Measurements from ENCODE around the gene ARHGAP9. TPM values are rescaled to one million over a fixed set of nuclear protein-coding genes. Genes with fewer than 3 reads are reported as not detected.
"Not testable (repeated sequence)": the region's sequence is repeated elsewhere in the genome, so short reads cannot be mapped to it uniquely, and the experiment has no call there.

The ARHGAP9 gene
- total RNA-seq, 2 experiments from 2014 or later, result 234 to 363 TPM

GRCh38 chr12:57496822-57497221, 17.2 kb upstream of the ARHGAP9 start:
- Mint-ChIP-seq H3K4me3 (no peak overlapping the region), H3K36me3 (peaks cover 58% of the 10 kb centered on the region), H3K27me3 (no peaks in the 10 kb centered on the region), H3K4me1 (peaks cover 9% of the 10 kb centered on the region), H3K9me3 (ENCODE audit: low read depth) (peaks cover 3% of the 10 kb centered on the region), H3K27ac (no peak overlapping the region)
- DNase-seq, result no peak
- CTCF ChIA-PET, result interaction anchor here (0.6 to 1.4 kb wide), 4 partner anchors 20 to 766 kb away, joined by 3 to 5 read pairs (median 3); no protein-coding TSS in a partner anchor
- ATAC-seq, result no peak

- ATAC-seq; H3K9me3 Mint-ChIP-seq (ENCODE audit: low read depth); H3K27ac Mint-ChIP-seq; H3K4me3 Mint-ChIP-seq; CTCF ChIA-PET; DNase-seq; H3K27me3 Mint-ChIP-seq: not testable (repeated sequence)
- Mint-ChIP-seq H3K36me3 (peaks cover 55% of the 10 kb centered on the region), H3K4me1 (peaks cover 14% of the 10 kb centered on the region)
These were observed 15.5 kb upstream of the ARHGAP9 start for GRCh38 chr12:57495051-57495701.

GRCh38 chr12:57491393-57492280, 12.0 kb upstream of the ARHGAP9 start:
- ATAC-seq, result no peak

GRCh38 chr12:57490126-57490525, 10.5 kb upstream of the ARHGAP9 start:
- CTCF ChIA-PET, result interaction anchor here (1.7 to 2.1 kb wide), 3 partner anchors 13 to 31 kb away, joined by 6 to 9 read pairs (median 8); partner anchors contain the start of gene GLI1
- H3K4me1 Mint-ChIP-seq, result peaks cover 36% of the 10 kb centered on the region
- no peak for ATAC-seq
- peaks cover 41% of the 10 kb centered on the region for H3K36me3 Mint-ChIP-seq
- H3K27ac Mint-ChIP-seq, result peak overlapping the region; percentile 5
- H3K4me3 Mint-ChIP-seq, result no peak overlapping the region
- no peaks in the 10 kb centered on the region for H3K9me3 Mint-ChIP-seq (ENCODE audit: low read depth)
- H3K27me3 Mint-ChIP-seq, result no peaks in the 10 kb centered on the region
- no peak for DNase-seq

More at GRCh38 chr12:57491393-57492280, 12.0 kb upstream of the ARHGAP9 start:
- Mint-ChIP-seq H3K9me3 (ENCODE audit: low read depth) (no peaks in the 10 kb centered on the region), H3K4me1 (peaks cover 36% of the 10 kb centered on the region), H3K27me3 (no peaks in the 10 kb centered on the region), H3K27ac (peak overlapping the region; percentile 75), H3K36me3 (peaks cover 48% of the 10 kb centered on the region), H3K4me3 (no peak overlapping the region)
- CTCF ChIA-PET, result interaction anchor here (1.0 to 1.9 kb wide), 2 partner anchors 15 to 31 kb away, joined by 3 to 8 read pairs; no protein-coding TSS in a partner anchor
- no peak for DNase-seq

GRCh38 chr12:57489157-57489641, 9.5 kb upstream of the ARHGAP9 start:
- peak overlapping the region; percentile 89 for H3K27ac Mint-ChIP-seq
- H3K4me3 Mint-ChIP-seq, result peak overlapping the region; percentile 93
- H3K4me1 Mint-ChIP-seq, result peaks cover 36% of the 10 kb centered on the region
- DNase-seq (no peak), ATAC-seq (no peak)
- H3K36me3 Mint-ChIP-seq, result peaks cover 38% of the 10 kb centered on the region
- no peaks in the 10 kb centered on the region for H3K9me3 Mint-ChIP-seq (ENCODE audit: low read depth)
- no peaks in the 10 kb centered on the region for H3K27me3 Mint-ChIP-seq
- CTCF ChIA-PET, result interaction anchor here (1.5 to 2.1 kb wide), 3 partner anchors 12 to 32 kb away, joined by 4 to 9 read pairs (median 6); partner anchors contain the start of genes DDIT3 and GLI1

- H3K4me3 Mint-ChIP-seq, result peak overlapping the region; percentile 93
- ATAC-seq (no peak), DNase-seq (no peak)
- peak overlapping the region; percentile 89 for H3K27ac Mint-ChIP-seq
- H3K27me3 Mint-ChIP-seq, result no peaks in the 10 kb centered on the region
- no peaks in the 10 kb centered on the region for H3K9me3 Mint-ChIP-seq (ENCODE audit: low read depth)
- peaks cover 36% of the 10 kb centered on the region for H3K4me1 Mint-ChIP-seq
- H3K36me3 Mint-ChIP-seq, result peaks cover 38% of the 10 kb centered on the region
- CTCF ChIA-PET, result interaction anchor here (1.5 to 2.1 kb wide), 3 partner anchors 12 to 32 kb away, joined by 4 to 9 read pairs (median 6); partner anchors contain the start of genes DDIT3 and GLI1
These were observed 8.9 kb upstream of the ARHGAP9 start for GRCh38 chr12:57488402-57489156.

- H3K9me3 Mint-ChIP-seq (ENCODE audit: low read depth), result no peaks in the 10 kb centered on the region
- ATAC-seq (peak; percentile 97), DNase-seq (peak; percentile 97)
- peak within 1 kb of the TSS; percentile 93 for H3K4me3 Mint-ChIP-seq
- CTCF ChIA-PET, result interaction anchor here (1.0 to 2.7 kb wide), 6 partner anchors 11 to 33 kb away, joined by 3 to 12 read pairs (median 4); partner anchors contain the start of genes DDIT3 and GLI1
- H3K36me3 Mint-ChIP-seq, result peaks cover 35% of the 10 kb centered on the region
- H3K4me1 Mint-ChIP-seq, result peaks cover 39% of the 10 kb centered on the region
- H3K27me3 Mint-ChIP-seq, result no peaks in the 10 kb centered on the region
- peak within 1 kb of the TSS; percentile 89 for H3K27ac Mint-ChIP-seq
These were observed 8.1 kb upstream of the ARHGAP9 start, which contains the start of gene MARS1 for GRCh38 chr12:57487597-57488401. MARS1 (plus strand) TSS chr12:57488068; CDS start chr12:57488091, 23 bp downstream.

GRCh38 chr12:57487055-57487596, 7.5 kb upstream of the ARHGAP9 start:
- H3K9me3 Mint-ChIP-seq (ENCODE audit: low read depth), result no peaks in the 10 kb centered on the region

GRCh38 chr12:57485695-57486094, 6.0 kb upstream of the ARHGAP9 start:
- Mint-ChIP-seq H3K27me3 (no peaks in the 10 kb centered on the region), H3K4me1 (peaks cover 39% of the 10 kb centered on the region), H3K36me3 (peaks cover 25% of the 10 kb centered on the region), H3K27ac (no peak overlapping the region), H3K4me3 (no peak overlapping the region), H3K9me3 (ENCODE audit: low read depth) (no peaks in the 10 kb centered on the region)
- DNase-seq (no peak), ATAC-seq (no peak)
- CTCF ChIA-PET, result interaction anchor here (0.6 to 2.7 kb wide), 5 partner anchors 8 to 148 kb away, joined by 3 to 12 read pairs (median 3); partner anchors contain the start of gene B4GALNT1

More at GRCh38 chr12:57487055-57487596, 7.5 kb upstream of the ARHGAP9 start:
- no peak for DNase-seq
- Mint-ChIP-seq H3K27me3 (no peaks in the 10 kb centered on the region), H3K27ac (peak overlapping the region; percentile 89), H3K36me3 (peaks cover 32% of the 10 kb centered on the region), H3K4me1 (peaks cover 36% of the 10 kb centered on the region), H3K4me3 (peak overlapping the region; percentile 93)
- CTCF ChIA-PET, result interaction anchor here (1.0 to 2.7 kb wide), 5 partner anchors 10 to 32 kb away, joined by 3 to 12 read pairs (median 4); partner anchors contain the start of gene GLI1
- no peak for ATAC-seq

GRCh38 chr12:57483466-57483865, 3.8 kb upstream of the ARHGAP9 start:
- Mint-ChIP-seq H3K27me3 (no peaks in the 10 kb centered on the region), H3K9me3 (ENCODE audit: low read depth) (no peaks in the 10 kb centered on the region), H3K4me3 (no peak overlapping the region), H3K27ac (no peak overlapping the region), H3K4me1 (peaks cover 44% of the 10 kb centered on the region), H3K36me3 (peaks cover 7% of the 10 kb centered on the region)
- CTCF ChIA-PET, result interaction anchor here (0.8 to 12.4 kb wide), 2 partner anchors 14 to 21 kb away, joined by 3 to 193 read pairs; partner anchors contain the start of gene GLI1
- ATAC-seq, result no peak
- DNase-seq, result no peak

GRCh38 chr12:57481671-57482070, 2.0 kb upstream of the ARHGAP9 start:
- CTCF ChIA-PET, result interaction anchor here (0.7 to 12.4 kb wide), 2 partner anchors 19 to 65 kb away, joined by 3 to 193 read pairs; partner anchors contain the start of gene GLI1
- Mint-ChIP-seq H3K27ac (peak overlapping the region; percentile 100), H3K27me3 (no peaks in the 10 kb centered on the region), H3K9me3 (ENCODE audit: low read depth) (no peaks in the 10 kb centered on the region), H3K36me3 (peaks cover 17% of the 10 kb centered on the region), H3K4me3 (no peak overlapping the region), H3K4me1 (peaks cover 41% of the 10 kb centered on the region)
- no peak for ATAC-seq
- no peak for DNase-seq

All from activated CD8-positive, alpha-beta memory T cell treated with anti-CD3 and anti-CD28 coated beads, Interleukin-2, amount 10 ng/mL, durations not matched to agents 7 days and 5 days (primary cell).